Activated CD8-positive, alpha-beta memory T cell treated with anti-CD3 and anti-CD28 coated beads, Interleukin-2, amount 50 U/mL, for 24 hours (primary cell): Measurements from ENCODE around the gene SPTBN5.

Experiments
- DNase-seq: peaks from one replicate; pipeline ENCODE4 v3.0.0-alpha.2; 2020; ENCODE audit errors: extremely low read depth

SPTBN5 gene

DNA sequence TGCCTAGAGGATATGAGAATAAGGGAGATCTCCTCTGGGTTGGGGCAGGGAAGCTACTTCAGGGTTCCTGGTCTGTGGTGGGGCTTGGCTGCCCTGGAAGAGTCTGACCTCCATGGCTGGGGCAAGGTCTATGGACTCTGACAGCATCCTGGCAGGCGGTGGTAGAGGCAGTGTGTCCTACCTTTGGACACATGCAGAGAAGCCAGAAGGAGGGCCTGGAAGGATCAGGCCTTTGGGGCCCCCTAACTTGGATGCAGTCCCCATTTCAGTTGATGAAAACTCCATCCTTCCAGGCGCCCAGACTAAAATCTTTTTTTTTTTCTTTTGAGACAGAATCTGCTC lies 10.4 kb downstream of the SPTBN5 start:
- no peak for DNase-seq

DNA sequence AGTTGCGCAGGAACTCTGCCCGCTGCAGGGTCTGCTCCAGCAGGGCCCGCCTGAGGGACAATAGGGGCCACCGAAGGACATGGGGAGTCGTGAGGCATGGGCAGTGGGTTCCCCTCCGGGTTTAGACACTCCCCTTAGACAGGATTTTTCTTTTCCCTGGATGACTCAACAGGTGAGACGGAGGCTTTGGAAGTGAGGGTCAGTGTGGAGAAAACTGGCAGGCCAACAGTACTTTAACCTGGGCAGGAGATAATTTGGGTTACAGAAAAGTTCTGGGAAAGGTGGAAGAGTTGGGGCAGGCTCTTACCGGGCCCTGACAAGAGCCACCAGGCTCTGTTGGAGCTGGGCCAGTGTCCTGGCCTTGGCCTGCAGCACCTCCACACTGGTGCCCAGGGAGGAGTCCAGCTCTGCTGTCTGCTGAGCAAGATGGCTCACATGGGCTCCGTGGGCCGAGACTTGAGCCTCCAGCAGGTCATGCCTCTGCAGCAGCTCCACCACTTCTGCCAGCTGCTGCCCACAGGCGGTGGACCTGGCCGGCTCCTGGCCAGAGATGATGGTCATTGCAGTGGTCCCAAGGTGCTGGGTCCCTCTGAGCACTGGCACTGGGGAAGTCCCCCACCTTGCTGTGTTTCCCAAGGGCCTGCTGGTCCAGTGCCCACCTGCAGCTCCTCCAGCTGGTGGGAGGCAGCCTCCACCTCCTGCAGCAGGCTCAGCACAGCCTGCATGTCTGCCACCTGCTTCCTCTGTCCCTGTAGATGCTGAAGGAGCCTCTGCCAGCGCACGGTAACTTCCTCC lies 11.0 kb downstream of the SPTBN5 start:
- no peak for DNase-seq

DNA sequence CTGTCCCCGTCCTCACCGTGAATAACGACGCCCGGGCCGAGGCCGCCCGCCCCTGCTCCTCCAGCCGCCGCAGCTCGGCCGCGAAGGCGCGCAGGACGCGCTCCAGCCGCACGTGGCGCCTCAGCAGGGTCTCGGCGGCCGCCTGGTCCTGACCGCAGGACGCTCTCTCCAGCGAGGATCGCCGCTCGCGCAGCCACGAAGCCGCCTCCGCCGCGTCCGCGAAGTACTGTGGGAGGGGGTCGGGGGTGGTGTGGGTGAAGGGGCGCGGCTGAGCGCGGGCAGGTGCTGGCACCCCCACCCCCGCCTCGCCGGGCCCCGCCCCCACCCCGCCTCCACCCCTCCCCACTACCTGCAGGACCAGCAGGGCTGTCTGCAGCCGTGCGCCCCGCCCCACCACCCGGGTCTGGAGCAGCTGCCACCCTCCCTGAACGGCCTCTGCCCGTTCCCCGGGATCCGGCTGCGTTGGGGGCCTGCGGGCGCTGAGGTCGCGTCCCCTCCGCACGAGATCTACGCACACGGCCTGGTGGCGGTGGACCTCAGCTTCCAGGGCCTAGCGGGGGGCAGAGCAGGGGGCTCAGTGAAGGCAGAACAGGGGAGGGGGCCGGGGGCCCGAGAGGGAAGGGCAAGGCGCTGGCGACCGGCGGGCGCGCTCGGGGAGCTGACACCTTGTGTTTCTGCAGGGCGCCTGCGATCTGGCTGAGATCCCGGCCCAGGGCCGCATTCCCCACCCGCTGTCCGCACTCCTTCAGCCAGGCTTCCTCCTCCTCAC lies 11.7 kb downstream of the SPTBN5 start:
- no peak for DNase-seq

DNA sequence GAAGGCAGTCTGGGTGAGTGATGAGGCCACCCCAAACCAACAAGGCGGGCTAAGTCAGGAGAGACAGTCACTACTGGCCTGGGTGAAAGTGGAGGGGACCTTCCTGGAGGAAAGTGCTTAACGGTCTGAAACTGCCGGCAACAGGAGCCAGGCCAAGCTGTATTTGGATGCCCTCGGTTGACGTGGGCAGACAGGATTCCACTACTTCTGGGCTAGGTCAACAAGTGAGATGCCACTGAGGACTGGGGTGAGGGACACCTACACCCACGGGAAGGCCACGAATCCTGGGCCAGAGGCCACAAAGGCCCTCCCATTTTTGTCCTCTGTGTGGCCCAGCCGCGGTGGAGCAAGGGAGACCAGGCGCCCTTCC lies 12.3 kb downstream of the SPTBN5 start:
- DNase-seq, result no peak

DNA sequence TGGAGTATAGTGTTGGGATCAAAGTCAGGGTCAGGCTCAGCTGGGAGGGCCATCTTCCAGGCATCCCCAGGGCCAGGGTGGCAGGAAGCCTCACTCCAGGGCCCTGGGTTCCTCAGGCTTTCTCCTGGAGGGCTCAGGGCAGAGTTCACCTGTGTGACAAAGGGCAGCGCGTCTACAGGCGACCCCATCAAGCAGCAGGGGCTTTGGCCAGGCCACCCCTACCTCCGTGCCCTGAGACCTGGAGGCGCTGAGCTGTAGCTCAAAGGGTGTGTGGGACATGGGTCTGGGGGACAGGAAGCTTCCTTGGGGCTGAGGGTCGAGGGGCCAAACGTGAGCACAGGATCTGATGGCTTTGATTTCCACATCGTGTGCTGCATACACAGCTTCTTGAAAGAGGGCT lies 12.8 kb downstream of the SPTBN5 start:
- no peak for DNase-seq

DNA sequence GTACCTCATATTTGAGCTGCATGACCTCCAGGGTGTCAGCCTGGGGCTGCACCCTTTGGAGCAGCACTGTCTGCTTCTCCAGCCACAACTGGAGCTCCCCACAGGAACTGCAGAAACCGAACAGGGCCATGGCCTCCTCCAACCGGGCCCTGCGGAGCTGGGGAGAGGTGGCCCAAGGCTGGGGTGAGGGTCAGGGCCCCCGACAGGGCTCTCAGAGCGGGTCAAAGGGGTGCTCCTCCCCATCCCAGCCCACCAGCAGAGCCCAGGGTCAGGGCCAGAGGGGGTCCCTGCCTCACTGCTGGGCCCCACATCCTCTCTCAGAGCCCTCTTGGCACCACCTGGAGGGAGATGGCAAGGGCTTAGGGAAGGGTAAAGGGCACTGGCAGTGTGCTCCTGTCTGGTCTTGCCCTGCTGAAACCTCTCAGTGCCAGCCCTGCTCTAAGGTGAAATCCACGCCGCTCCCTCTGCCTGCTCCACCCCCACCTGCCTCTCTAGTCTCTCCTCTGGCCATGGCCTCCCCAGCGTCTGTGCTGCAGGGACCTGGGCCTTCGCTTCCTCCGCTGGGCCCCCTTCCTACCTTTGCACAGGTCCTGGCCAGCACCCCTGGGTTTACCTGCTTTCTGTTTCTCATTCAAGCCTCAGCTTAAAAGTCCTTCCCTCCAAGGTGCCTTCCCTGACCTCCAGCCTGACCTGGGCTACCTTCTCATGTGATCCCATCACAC lies 13.5 kb downstream of the SPTBN5 start:
- DNase-seq, result no peak

DNA sequence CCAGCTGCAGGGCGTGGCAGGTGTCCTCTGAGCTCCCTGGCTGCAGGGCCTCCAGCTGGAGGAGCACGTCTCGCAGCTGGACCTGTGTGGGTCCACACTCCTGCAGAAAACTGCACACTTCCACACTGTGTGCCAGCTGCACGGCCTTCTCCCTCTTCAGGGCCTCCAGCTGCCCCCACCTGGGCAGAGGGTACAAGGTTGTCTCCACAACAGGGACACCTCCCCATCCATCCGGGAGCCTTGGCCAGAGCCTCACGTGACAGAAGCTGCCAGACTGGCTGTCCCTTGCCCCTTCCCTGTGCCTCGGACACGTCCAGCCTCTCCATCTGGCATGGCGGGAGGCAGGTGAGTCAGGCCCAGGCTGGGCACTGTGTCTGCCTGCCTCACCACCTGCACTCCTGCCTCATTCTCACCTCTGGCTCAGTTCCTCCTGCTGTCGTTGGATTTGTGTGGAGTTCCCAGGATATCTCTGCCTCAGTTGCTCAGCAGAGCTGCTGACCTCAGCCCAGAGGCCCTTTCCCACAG lies 14.5 kb downstream of the SPTBN5 start:
- DNase-seq, result no peak

DNA sequence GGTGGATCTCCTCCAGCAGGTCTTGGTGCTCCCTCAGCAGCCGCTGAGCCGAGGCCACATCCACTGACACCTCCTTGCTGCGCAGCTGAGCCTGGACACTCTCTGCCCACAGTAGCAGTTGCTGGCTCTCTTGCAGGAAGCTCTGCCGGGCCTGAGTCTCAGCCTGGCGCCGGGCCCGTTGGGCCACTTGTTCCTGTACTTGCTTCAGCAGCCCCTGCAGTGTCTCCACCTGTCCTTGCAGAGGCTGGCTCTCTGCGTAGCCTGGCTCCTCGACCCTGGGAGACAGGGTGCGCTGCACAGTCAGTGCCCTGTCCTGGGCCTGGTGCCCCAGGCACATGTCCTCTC lies 15.5 kb downstream of the SPTBN5 start:
- DNase-seq, result no peak

DNA sequence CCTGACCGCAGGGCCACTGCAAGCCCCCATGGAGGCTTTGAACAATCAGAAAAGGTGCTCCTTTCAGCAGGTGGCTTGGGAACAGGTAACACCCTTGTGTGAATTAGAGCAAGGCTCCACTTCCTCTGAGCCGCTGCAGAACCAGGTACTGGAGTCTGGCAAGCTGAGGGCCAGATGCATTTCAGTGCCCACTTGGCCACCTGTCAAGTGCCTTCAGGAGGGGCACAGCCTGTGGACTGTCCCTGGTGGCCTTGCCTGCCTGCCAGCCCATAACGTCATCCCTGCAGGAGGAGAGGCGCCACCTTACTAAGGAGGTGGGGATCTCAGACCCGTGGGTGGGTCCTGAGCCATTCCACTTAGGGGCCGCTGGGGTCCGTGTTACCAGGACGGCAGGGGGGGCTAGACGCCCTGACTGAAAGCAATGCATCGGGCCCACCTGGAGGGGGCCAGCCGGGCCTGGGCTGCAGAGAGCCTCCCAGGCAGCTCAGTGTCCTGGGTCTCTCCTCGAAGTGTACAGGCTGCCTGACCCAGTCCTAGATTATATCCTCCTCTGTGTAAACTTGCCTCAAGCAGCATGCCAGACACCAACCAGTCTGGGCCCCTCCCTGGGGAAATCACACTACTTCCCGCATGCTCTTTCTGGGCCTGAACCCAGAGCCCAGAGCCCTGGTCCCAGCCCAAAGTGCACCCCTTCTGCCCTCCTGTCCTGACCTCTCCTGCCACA lies 16.1 kb downstream of the SPTBN5 start:
- no peak for DNase-seq

DNA sequence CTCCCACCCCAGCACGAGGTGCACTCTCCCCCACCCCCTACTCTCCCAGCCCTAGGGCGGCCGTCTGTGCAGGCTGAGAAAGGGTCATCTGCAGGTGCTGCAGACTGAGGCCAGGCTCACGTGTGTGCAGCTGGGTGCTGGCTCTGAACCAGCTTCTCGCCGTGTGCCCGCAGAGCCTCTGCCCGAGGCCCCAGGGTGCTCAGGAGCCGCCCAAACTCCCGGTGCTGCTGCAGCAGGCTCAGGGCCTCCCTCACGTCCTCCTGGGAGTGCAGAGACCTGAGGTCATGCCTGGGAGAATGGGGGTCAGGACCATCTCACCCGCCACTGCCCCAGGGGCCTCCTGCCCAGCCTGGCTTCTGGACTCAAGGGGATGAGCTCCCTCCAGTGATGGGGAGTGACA lies 17.2 kb downstream of the SPTBN5 start:
- no peak for DNase-seq

DNA sequence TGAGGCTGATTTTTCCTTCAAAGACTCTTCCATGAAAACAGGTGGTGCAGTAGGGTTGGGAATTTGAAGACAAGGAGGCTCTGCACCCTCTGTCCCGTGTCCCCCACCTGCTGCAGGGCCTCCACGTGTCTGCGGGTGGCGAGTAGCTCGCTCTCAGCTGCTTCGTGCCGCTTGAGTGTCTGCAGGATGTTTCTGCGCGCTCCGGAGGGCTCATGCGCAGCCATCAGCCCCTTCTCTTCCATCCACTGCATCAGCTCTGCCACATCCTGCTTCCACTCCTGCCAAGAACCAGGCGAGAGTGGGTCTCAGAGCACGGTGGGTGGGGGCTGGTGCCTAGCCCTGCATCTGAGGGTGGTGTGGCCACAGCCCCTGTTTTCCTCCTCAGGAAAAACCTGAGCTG lies 17.8 kb downstream of the SPTBN5 start:
- DNase-seq, result no peak

DNA sequence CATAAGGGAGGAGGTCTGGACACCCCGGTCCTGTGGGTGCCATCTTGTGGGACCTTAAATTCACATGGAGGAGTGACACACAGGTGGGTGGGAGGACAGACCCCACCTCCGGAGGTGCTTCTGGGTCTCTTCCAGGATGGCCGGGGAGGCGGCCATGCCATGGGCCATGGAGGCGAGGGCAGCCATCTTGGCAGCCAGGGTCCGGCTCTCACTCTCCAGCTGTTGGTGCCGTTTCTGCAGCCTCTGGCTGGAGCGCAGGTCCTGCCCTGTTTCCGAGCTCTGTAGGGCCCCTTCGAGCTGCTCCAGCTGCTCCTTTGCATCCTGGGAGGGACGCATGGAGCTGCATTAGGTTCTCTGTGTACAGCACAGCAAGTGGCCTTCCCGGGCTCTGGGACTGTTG lies 19.1 kb downstream of the SPTBN5 start:
- DNase-seq, result no peak

DNA sequence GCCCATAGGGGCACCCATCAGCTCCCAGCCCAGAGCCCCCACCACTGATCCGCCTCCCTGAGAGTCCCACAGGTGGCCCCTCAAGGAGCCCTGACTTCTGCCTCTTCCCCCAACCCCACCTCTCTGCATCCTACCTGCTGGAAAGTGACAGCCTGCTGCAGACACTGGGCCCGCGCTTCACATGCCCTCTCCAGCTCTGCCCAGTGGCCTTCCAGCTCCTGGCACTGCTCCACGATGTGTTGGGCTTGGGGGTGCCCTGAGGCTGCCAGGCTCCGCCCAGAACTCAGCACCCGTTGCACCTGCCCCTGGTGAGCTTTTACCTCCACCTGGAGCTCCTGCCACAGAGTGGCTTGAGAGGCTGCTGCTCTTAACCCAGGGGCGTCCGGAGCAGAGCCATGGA lies 20.1 kb downstream of the SPTBN5 start:
- DNase-seq, result no peak

DNA sequence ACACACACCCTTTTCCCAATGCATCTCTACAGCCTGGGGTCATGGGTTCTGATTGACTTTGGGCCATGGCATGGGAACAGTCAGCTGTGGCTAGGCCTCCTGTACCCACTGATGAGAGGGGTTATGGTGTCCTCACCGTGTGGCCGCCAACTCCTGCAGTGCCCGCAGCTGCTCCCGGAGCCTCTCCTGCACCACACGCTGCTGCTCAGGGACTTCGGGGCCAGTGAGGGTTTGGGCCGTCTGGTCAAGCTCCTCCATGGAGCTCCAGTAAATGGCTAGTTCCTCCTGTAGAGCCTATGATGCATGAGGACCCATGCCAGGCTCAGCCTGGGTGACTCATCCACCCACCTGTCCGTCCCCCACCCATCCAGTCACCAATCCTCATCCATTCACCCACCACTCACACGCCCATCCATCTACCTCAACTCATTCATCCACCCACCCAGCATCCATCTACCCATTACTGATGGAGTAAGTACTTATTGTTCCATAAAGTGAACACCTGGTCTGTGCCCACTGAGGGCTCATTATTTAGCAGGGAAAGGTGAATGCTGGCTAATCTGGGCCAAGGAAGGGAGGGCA lies 21.6 kb downstream of the SPTBN5 start:
- DNase-seq, result no peak

DNA sequence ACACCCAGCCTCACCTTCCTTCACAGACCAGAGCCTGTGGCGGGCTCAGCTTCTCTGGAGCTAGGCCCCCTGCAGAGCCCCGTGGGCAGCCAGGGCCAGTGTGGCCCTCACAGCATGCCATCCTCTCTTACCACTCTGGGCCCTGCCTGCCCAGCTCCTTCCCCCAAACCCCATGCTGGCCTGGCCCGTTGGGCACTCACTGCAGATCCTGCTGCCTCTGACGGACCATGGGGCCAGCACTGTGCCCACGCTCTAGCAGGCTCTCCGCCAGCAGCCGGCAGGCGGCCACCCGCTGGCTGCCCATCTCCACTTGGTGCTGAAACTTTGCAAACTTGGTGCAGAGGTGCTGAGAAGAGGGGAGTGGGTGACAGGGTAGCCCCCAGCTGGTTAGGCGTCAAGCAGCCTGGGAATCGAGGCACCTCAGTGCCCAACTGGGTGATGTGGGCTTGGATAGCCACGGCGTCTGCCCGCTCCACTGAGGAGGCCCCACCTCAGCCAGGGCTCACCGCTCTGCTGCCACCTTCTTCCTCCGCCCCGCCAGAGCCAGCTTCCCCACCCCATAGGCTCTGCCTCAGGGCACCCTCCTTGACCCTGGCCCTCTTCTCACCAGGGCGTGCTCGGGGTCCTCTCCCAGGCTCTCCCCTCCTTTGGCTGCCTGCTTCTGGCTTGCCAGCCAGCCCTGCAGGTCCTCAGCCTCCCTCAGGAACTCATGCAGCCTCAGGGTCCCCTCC lies 22.5 kb downstream of the SPTBN5 start:
- no peak for DNase-seq

DNA sequence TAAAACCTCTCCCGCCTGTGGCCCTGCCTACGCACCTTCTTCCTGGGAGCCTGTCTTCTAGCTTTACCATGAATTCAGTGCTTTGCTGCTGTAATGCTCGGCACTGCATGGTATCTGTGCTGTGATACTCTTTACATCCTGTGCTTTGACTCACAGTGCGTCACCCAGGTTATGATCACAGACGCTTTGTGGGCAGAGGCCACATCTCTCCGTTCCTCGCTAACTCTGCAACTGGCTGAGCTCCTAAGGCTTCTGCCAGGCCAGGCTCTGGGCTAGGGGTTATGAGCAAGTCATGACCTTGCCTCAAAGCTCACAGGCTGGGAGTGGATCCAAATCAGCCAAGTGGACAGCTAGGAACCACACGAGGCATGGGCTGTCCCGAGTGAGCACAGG lies 23.2 kb downstream of the SPTBN5 start:
- DNase-seq, result peak; percentile 13

DNA sequence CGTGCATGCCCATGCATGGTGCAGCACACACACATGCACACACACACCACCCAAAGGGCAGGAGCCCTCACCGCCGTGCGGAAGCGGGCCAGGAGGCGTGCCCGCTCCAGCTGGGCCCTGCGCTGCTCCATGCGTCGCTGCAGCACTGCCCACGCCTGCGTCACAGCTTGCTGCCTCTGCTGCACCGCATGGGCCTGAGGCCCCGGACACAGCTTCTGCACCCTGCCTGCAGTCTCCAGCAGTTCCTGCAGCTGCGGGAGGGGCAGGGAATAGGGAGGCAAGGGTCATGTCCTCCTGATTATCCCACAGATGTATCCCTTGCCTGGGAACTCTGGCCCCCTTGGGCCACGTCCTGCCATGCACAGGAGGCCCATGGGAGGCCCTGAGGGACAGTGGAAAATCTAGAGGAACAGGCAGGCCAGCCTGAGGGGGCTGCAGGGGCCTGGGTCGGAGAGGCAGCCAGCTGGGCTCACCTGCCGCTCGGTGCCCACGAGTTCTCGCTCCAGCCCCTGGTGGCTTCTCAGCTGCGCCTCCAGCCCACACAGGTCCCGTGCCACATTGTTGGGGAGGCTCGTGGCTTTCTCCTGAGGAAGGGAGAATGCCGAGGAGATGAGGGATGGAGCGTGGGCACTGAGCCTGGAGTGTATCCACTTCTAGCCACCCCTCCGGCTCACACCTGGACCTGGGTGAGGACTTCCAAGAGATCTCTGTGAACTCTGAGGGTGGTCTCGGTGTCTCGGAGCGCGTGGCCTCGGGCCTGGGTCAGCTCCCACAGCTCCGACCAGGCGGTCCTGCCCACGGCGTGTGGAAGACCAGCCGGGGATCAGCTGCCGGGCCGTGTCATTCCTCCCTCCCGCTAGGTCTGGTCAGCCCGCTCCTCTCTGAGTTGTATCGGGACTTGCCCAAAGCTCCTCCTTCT lies 23.8 kb downstream of the SPTBN5 start:
- no peak for DNase-seq

DNA sequence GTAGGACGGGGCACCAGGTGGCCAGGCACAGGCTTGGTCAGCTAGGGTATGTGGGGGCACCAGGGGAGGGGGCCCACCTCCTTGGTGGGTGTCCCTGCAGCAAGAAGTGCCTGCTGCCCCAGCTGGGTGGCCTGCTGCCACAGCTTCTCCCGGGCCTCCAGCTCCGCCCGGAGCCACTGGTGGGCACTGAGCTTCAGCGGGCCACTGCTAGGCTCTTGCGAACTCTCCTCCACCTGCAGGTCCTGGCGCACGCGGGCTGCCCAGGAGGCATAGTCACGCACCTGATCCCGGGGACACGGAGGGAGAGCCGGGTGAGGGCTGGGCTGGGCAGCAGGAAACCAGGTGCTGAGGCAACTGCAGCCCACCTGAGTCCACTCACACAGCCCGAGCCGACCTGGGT lies 25.5 kb downstream of the SPTBN5 start:
- no peak for DNase-seq

DNA sequence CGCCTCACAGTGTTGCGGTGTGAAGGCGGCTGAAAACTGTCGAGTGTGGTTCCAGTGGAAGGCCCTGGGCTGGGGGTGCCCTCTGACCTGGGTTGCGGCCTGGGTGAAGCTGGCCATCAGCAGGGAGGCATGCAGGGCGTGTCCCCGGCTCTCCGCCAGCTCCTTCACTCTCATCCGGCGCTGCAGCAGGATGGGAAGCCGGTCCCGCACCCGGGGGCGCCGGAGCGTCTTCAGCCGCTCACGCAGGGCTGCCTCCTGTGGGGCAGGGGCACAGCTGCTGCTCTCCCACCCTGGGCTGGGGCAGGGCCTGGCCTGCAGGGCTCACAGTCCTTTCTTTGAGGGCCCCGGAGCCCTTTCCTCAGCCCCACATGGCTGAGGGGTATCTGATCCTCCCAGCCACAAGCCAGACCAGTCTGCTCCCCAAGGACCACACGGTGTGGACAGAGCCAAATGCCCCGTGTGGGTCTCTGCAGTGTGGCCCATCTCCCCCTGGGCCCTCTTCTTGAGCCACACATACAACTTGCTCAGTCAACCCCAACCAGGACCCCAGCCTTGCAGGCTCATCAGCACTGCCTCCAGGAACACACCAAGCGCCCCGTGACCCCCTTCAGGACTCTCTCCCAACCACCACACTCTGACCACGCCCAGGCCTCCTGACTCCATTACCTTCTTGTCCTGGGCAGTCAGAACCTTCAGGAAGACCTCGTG lies 26.8 kb downstream of the SPTBN5 start:
- no peak for DNase-seq
